IMR-90 (cell line): ENCODE measurements around the gene GLIS1. TPM values are rescaled to one million over a fixed set of nuclear protein-coding genes. Genes with fewer than 3 reads are reported as not detected.

ENCODE experiments used
- ATAC-seq: fragments of 200-7000 bp; cut with Tn5 transposase; 2 replicates; pipeline ENCODE4 v1.9.1; 2020; ENCODE audit warnings: low read depth, mild to moderate bottlenecking, moderate library complexity
- BruUV-seq: library from RNA; stranded (reverse); fragments of 400-500 nt; replicated peaks from 2 replicates; lab custom pipeline; 2021; lab: Mats Ljungman, UMichigan
- CTCF ChIA-PET: fragments of 300-600 bp; formaldehyde crosslinking; extraction: SDS; loops from one replicate; lab custom pipeline; 2021; ENCODE audit warnings: antibody characterized with exemption; lab: Yijun Ruan, JAX
- POLR2A ChIA-PET: fragments of 300-600 bp; sonication (Branson Sonifier 250); formaldehyde crosslinking; loops from one replicate; lab custom pipeline; 2022; ENCODE audit warnings: antibody characterized with exemption; ENCODE audit not compliant: unreplicated experiment; lab: Charles Lee
- DNase-seq: peaks from one replicate; pipeline ENCODE4 v3.0.0; 2013
- H2AFZ ChIP-seq: replicated peaks from 2 replicates; pipeline ENCODE3; 2013; ENCODE audit warnings: low read length, mild to moderate bottlenecking; ENCODE audit not compliant: poor library complexity
- H2AK5ac ChIP-seq: 2 replicates; pipeline ENCODE4 v1.6.1; 2013; ENCODE audit warnings: low read depth, low read length, inconsistent platforms
- H2AK9ac ChIP-seq: replicated peaks from 2 replicates; pipeline ENCODE3; 2013; ENCODE audit warnings: mild to moderate bottlenecking, low read depth, low read length, moderate library complexity; ENCODE audit not compliant: poor library complexity
- H2BK120ac ChIP-seq: 2 replicates; pipeline ENCODE4 v1.6.1; 2013; ENCODE audit warnings: low read depth, low read length, inconsistent platforms
- H2BK15ac ChIP-seq: 3 replicates; pipeline ENCODE4 v1.6.1; 2013; ENCODE audit warnings: low read depth, low read length, inconsistent platforms
- H2BK20ac ChIP-seq: 2 replicates; pipeline ENCODE4 v1.6.1; 2013; ENCODE audit warnings: low read depth, mild to moderate bottlenecking, inconsistent platforms, low read length, moderate library complexity
- H2BK5ac ChIP-seq: 2 replicates; pipeline ENCODE4 v1.6.1; 2013; ENCODE audit warnings: mild to moderate bottlenecking, low read depth, low read length, inconsistent platforms; ENCODE audit not compliant: poor library complexity, severe bottlenecking
- H3K14ac ChIP-seq: replicated peaks from 2 replicates; pipeline ENCODE4 v1.6.1; 2013; ENCODE audit warnings: low read depth, low read length, inconsistent platforms
- H3K18ac ChIP-seq: 2 replicates; pipeline ENCODE4 v1.6.1; 2013; ENCODE audit warnings: low read depth, low read length, control low read depth
- H3K23ac ChIP-seq: 2 replicates; pipeline ENCODE4 v1.6.1; 2013; ENCODE audit warnings: low read depth, low read length, inconsistent platforms
- H3K27ac ChIP-seq: 2 replicates; pipeline ENCODE4 v1.5.1; 2013; ENCODE audit warnings: mild to moderate bottlenecking, control low read depth, low read length; ENCODE audit not compliant: insufficient read depth
- H3K27me3 ChIP-seq: 2 replicates; pipeline ENCODE4 v1.6.1; 2013; ENCODE audit warnings: low read length; ENCODE audit not compliant: control insufficient read depth, insufficient read depth
- H3K36me3 ChIP-seq: 2 replicates; pipeline ENCODE4 v1.6.1; 2013; ENCODE audit warnings: low read length, mixed read lengths; ENCODE audit not compliant: control insufficient read depth, insufficient read depth
- H3K4ac ChIP-seq: 2 replicates; pipeline ENCODE4 v1.6.1; 2013; ENCODE audit warnings: low read depth, low read length, inconsistent platforms
- H3K4me1 ChIP-seq: 2 replicates; pipeline ENCODE4 v1.6.1; 2013; ENCODE audit warnings: low read length, mixed read lengths; ENCODE audit not compliant: control insufficient read depth, insufficient read depth
- H3K4me2 ChIP-seq: 2 replicates; pipeline ENCODE4 v1.6.1; 2013; ENCODE audit warnings: low read depth, mild to moderate bottlenecking, control low read depth, low read length, moderate library complexity
- H3K4me3 ChIP-seq: 2 replicates; pipeline ENCODE4 v1.5.1; 2013; ENCODE audit warnings: low read depth, mild to moderate bottlenecking, control low read depth, low read length, moderate library complexity; ENCODE audit not compliant: insufficient read depth
- H3K56ac ChIP-seq: 2 replicates; pipeline ENCODE4 v1.6.1; 2013; ENCODE audit warnings: low read length, inconsistent platforms; ENCODE audit not compliant: insufficient read depth; ENCODE audit errors: extremely low read depth
- H3K79me1 ChIP-seq, 2 experiments: 2 replicates each; pipeline ENCODE4 v1.6.1; 2013; ENCODE audit warnings: low read length in 2 of 2, inconsistent platforms in 1 of 2, low read depth in 1 of 2
- H3K9ac ChIP-seq: 2 replicates; pipeline ENCODE4 v1.6.1; 2013; ENCODE audit warnings: low read depth, low read length, control low read depth
- H3K9me1 ChIP-seq: 2 replicates; pipeline ENCODE4 v1.6.1; 2013; ENCODE audit warnings: low read length, inconsistent platforms; ENCODE audit not compliant: insufficient read depth
- H3K9me3 ChIP-seq: 2 replicates; pipeline ENCODE4 v1.6.1; 2013; ENCODE audit warnings: low read length; ENCODE audit not compliant: control insufficient read depth, insufficient read depth
- H4K20me1 ChIP-seq: 2 replicates; pipeline ENCODE4 v1.6.1; 2013; ENCODE audit warnings: low read length, inconsistent platforms; ENCODE audit not compliant: insufficient read depth
- H4K5ac ChIP-seq: 2 replicates; pipeline ENCODE4 v1.6.1; 2013; ENCODE audit warnings: mild to moderate bottlenecking, low read depth, low read length, control low read depth
- H4K8ac ChIP-seq, 2 experiments: 2 replicates each; pipeline ENCODE4 v1.6.1; 2013; ENCODE audit warnings: low read depth in 2 of 2, low read length in 2 of 2, control low read depth in 1 of 2, inconsistent platforms in 1 of 2
- H4K91ac ChIP-seq: 2 replicates; pipeline ENCODE4 v1.6.1; 2013; ENCODE audit warnings: low read depth, low read length, inconsistent platforms; ENCODE audit not compliant: insufficient read depth
- BHLHE40 ChIP-seq: fragments of 150-350 bp; IDR thresholded peaks from 2 replicates; pipeline ENCODE4 v1.6.1; 2016; ENCODE audit warnings: mild to moderate bottlenecking, low read depth, low read length
- CHD1 ChIP-seq: IDR thresholded peaks from 2 replicates; pipeline ENCODE4 v1.6.1; 2012; ENCODE audit warnings: low read depth, low read length, improper control_type of control experiment
- FOS ChIP-seq: fragments of 150-350 bp; IDR thresholded peaks from 2 replicates; pipeline ENCODE4 v1.6.1; 2016; ENCODE audit warnings: low read depth, low read length
- MAFK ChIP-seq: IDR thresholded peaks from 2 replicates; pipeline ENCODE4 v1.6.1; 2012; ENCODE audit warnings: low read depth, low read length, improper control_type of control experiment
- MAZ ChIP-seq: IDR thresholded peaks from 2 replicates; pipeline ENCODE4 v1.6.1; 2012; ENCODE audit warnings: low read depth, mild to moderate bottlenecking, low read length, improper control_type of control experiment, moderate library complexity, borderline replicate concordance
- MXI1 ChIP-seq: IDR thresholded peaks from 2 replicates; pipeline ENCODE4 v1.6.1; 2012; ENCODE audit warnings: low read depth, mild to moderate bottlenecking, low read length, moderate library complexity, borderline replicate concordance
- NFE2L2 ChIP-seq: fragments of 150-350 bp; IDR thresholded peaks from 2 replicates; pipeline ENCODE4 v1.6.1; 2016; ENCODE audit warnings: low read depth, mild to moderate bottlenecking, low read length
- POLR2A ChIP-seq: IDR thresholded peaks from 2 replicates; pipeline ENCODE4 v1.6.1; 2012; ENCODE audit warnings: mild to moderate bottlenecking, low read depth, low read length
- RAD21 ChIP-seq: IDR thresholded peaks from 2 replicates; pipeline ENCODE4 v1.6.1; 2012; ENCODE audit warnings: low read length, improper control_type of control experiment
- RCOR1 ChIP-seq: IDR thresholded peaks from 2 replicates; pipeline ENCODE4 v1.6.1; 2012; ENCODE audit warnings: mild to moderate bottlenecking, low read length, improper control_type of control experiment; ENCODE audit not compliant: insufficient replicate concordance
- RFX5 ChIP-seq: IDR thresholded peaks from 2 replicates; pipeline ENCODE4 v1.8.0; 2012; ENCODE audit warnings: low read depth, mild to moderate bottlenecking, low read length, moderate library complexity
- SMC3 ChIP-seq: fragments of 150-350 bp; IDR thresholded peaks from 2 replicates; pipeline ENCODE4 v1.6.1; 2016; ENCODE audit warnings: low read depth, mild to moderate bottlenecking, antibody characterized with exemption, low read length, moderate library complexity
- USF2 ChIP-seq: fragments of 150-350 bp; IDR thresholded peaks from 2 replicates; pipeline ENCODE4 v1.6.1; 2017; ENCODE audit warnings: mild to moderate bottlenecking, antibody characterized with exemption, low read length, low read depth
- WGBS, 2 experiments: methylation state at CpG; one replicate each; pipeline versions ENCODE4 v1.1.5 to v1.1.7; 2013; ENCODE audit warnings: missing lambda C conversion rate in 2 of 2; ENCODE audit not compliant: insufficient read length in 1 of 2; ENCODE audit errors: extremely low coverage in 2 of 2; 5-methylcytosine and 5-hydroxymethylcytosine counted together
- dilution Hi-C: fragments of 300-500 bp; cut with HindIII; formaldehyde crosslinking; loops from one replicate; pipeline ENCODE4 v1.14.3; 2018; ENCODE audit warnings: low sequenced_read_pairs; ENCODE audit not compliant: unreplicated experiment
- in situ Hi-C: fragments of 300-500 bp; cut with MboI; formaldehyde crosslinking; loops from 3 replicates; pipeline ENCODE4 v1.14.3; 2019; ENCODE audit warnings: low sequenced_read_pairs, inconsistent platforms, mixed read lengths
- intact Hi-C: fragments of 100-400 bp; cut with micrococcal nuclease; formaldehyde crosslinking; loops from 2 replicates; pipeline ENCODE4 v1.10.0; 2022
- polyA plus RNA-seq, 3 experiments: library from polyadenylated mRNA; depleted of rRNA; stranded (reverse); fragments of >200 nt; gene quantifications; 2 replicates each; pipeline ENCODE4 v1.2.3, GENCODE V29; 2012; ENCODE audit warnings: low replicate concordance in 1 of 3
- total RNA-seq: library from RNA; depleted of rRNA; stranded (reverse); fragments of >200 nt; gene quantifications from 2 replicates; pipeline ENCODE4 v1.2.3, GENCODE V29; 2012
- TF ChIP-seq, protein P1 (sequence below): conservative IDR thresholded peaks from 2 replicates; pipeline ENCODE4 v1.5.1; 2012; ENCODE audit warnings: mild to moderate bottlenecking, low read depth, low read length, improper control_type of control experiment

Gene GLIS1
- total and polyA plus RNA-seq, 2 of the 4 experiments (the other 2 are of a cell fraction) = 0.18 to 2.3 TPM

- intact Hi-C loops = no loop called here
- H2BK15ac ChIP-seq = no peak overlapping the region
- no TSS peak for BruUV-seq
- H4K8ac ChIP-seq = no peak overlapping the region
- no peak overlapping the region for H2BK5ac ChIP-seq
- POLR2A ChIA-PET = no interaction called here
- no peaks in the 10 kb centered on the region for H3K9me1 ChIP-seq
- in situ Hi-C loops = no loop called here
- no peak for ATAC-seq
- no peak overlapping the region for H3K27ac ChIP-seq
- H4K20me1 ChIP-seq = peaks cover 19% of the 10 kb centered on the region; the same call in 1 of the 2 replicates
- H3K4ac ChIP-seq = no peak overlapping the region
- H3K36me3 ChIP-seq = no peaks in the 10 kb centered on the region
- H3K18ac ChIP-seq = no peak overlapping the region
- H4K5ac ChIP-seq = no peak overlapping the region
- H4K91ac ChIP-seq = no peak overlapping the region
- H2AFZ ChIP-seq = no peak overlapping the region
- no peak overlapping the region for H2AK5ac ChIP-seq
- no peak for DNase-seq
- no peak overlapping the region for H3K4me3 ChIP-seq
- H2BK120ac ChIP-seq = no peak overlapping the region
- peaks cover 3 to 9% of the 10 kb centered on the region in 2 experiments; a peak in 2 of 4 replicates for H3K79me1 ChIP-seq
- no peak overlapping the region for H3K4me2 ChIP-seq
- H3K9ac ChIP-seq = no peak overlapping the region
- H3K14ac ChIP-seq = no peak overlapping the region
- dilution Hi-C loops = no loop called here
- no peaks in the 10 kb centered on the region for H3K9me3 ChIP-seq
- no peak overlapping the region for H3K56ac ChIP-seq
- no CpG with 5 or more reads among the region's 5 CpGs for WGBS, 2 experiments
- no peak overlapping the region for H2AK9ac ChIP-seq
- H3K23ac ChIP-seq = no peak overlapping the region
- CTCF ChIA-PET = no interaction called here
- H2BK20ac ChIP-seq = no peak overlapping the region
- no peaks in the 10 kb centered on the region for H3K27me3 ChIP-seq
- TF ChIP-seq RFX5 = no peak
- TF ChIP-seq RAD21 = no peak
- TF ChIP-seq MAZ = no peak
- no peak for TF ChIP-seq MXI1
- no peak for TF ChIP-seq RCOR1
- no peak for TF ChIP-seq FOS
- TF ChIP-seq NFE2L2 = no peak
- TF ChIP-seq SMC3 = no peak
- no peak for TF ChIP-seq USF2
- TF ChIP-seq MAFK = no peak
- TF ChIP-seq CHD1 = no peak
- TF ChIP-seq, protein P1, sequence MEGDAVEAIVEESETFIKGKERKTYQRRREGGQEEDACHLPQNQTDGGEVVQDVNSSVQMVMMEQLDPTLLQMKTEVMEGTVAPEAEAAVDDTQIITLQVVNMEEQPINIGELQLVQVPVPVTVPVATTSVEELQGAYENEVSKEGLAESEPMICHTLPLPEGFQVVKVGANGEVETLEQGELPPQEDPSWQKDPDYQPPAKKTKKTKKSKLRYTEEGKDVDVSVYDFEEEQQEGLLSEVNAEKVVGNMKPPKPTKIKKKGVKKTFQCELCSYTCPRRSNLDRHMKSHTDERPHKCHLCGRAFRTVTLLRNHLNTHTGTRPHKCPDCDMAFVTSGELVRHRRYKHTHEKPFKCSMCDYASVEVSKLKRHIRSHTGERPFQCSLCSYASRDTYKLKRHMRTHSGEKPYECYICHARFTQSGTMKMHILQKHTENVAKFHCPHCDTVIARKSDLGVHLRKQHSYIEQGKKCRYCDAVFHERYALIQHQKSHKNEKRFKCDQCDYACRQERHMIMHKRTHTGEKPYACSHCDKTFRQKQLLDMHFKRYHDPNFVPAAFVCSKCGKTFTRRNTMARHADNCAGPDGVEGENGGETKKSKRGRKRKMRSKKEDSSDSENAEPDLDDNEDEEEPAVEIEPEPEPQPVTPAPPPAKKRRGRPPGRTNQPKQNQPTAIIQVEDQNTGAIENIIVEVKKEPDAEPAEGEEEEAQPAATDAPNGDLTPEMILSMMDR = no peak
- no peak for TF ChIP-seq BHLHE40
- no peak for TF ChIP-seq POLR2A
- H3K4me1 ChIP-seq = peaks cover 2% of the 10 kb centered on the region; the same call in 1 of the 2 replicates
These were observed 42.9 kb downstream of the GLIS1 start for GRCh38 chr1:53696051-53696450.
